Natural killer cell (primary cell): Measurements from ENCODE around the gene ABCD4. TPM values are rescaled to one million over a fixed set of nuclear protein-coding genes. Genes with fewer than 3 reads are reported as not detected.

ENCODE experiments used
- ATAC-seq, 3 donors: fragments of 150-1000 bp in 2 of 3; fragments of 200-7000 bp in 1 of 3; cut with Tn5 transposase; 1 replicate in 1 of 3; 2 replicates in 2 of 3; pipeline ENCODE4 v1.10.0; 2021; ENCODE audit warnings: mild to moderate bottlenecking in 2 of 3, moderate library complexity in 2 of 3
- DNase-seq, 2 donors: peaks; one replicate each; pipeline versions ENCODE4 v3.0.0 to v3.0.0-alpha.2; 2013 to 2021; ENCODE audit warnings: mixed read lengths in 1 of 2
- H3K27ac ChIP-seq: one replicate; pipeline ENCODE4 v1.5.1; 2013; ENCODE audit warnings: mild to moderate bottlenecking, low read length
- H3K27me3 ChIP-seq: one replicate; pipeline ENCODE4 v1.6.1; 2013; ENCODE audit warnings: low read length; ENCODE audit not compliant: control insufficient read depth, insufficient read depth
- H3K36me3 ChIP-seq: one replicate; pipeline ENCODE4 v1.6.1; 2013; ENCODE audit warnings: low read length; ENCODE audit not compliant: control insufficient read depth, insufficient read depth
- H3K4me1 ChIP-seq: one replicate; pipeline ENCODE4 v1.6.1; 2013; ENCODE audit warnings: low read length; ENCODE audit not compliant: control insufficient read depth, insufficient read depth
- H3K4me3 ChIP-seq: one replicate; pipeline ENCODE4 v1.5.1; 2013; ENCODE audit warnings: low read length
- H3K9me3 ChIP-seq: one replicate; pipeline ENCODE4 v1.6.1; 2013; ENCODE audit warnings: low read length; ENCODE audit not compliant: control insufficient read depth, insufficient read depth
- H3K27ac Mint-ChIP-seq, 2 donors: one replicate each; pipeline ENCODE4 v1.8.0; 2022; ENCODE audit warnings: mild to moderate bottlenecking in 2 of 2, mixed read lengths in 2 of 2, moderate library complexity in 1 of 2
- H3K27me3 Mint-ChIP-seq, 2 donors: one replicate each; pipeline ENCODE4 v1.8.0; 2022; ENCODE audit warnings: low read depth in 2 of 2, mixed read lengths in 2 of 2
- H3K36me3 Mint-ChIP-seq: one replicate; pipeline ENCODE4 v1.8.0; 2022; ENCODE audit warnings: mixed read lengths
- H3K4me1 Mint-ChIP-seq, 2 donors: one replicate each; pipeline ENCODE4 v1.8.0; 2022; ENCODE audit warnings: mixed read lengths in 2 of 2
- H3K4me3 Mint-ChIP-seq: one replicate; pipeline ENCODE4 v1.8.0; 2022; ENCODE audit warnings: mild to moderate bottlenecking, moderate library complexity, mixed read lengths
- H3K9me3 Mint-ChIP-seq, 2 donors: one replicate each; pipeline ENCODE4 v1.8.0; 2022; ENCODE audit warnings: mixed read lengths in 2 of 2
- WGBS: methylation state at CpG from one replicate; pipeline ENCODE4 v1.1.7; 2013; ENCODE audit warnings: missing lambda C conversion rate; ENCODE audit not compliant: insufficient coverage; 5-methylcytosine and 5-hydroxymethylcytosine counted together
- intact Hi-C: fragments of 100-400 bp; cut with micrococcal nuclease; formaldehyde crosslinking; loops from one replicate; pipeline ENCODE4 v1.14.2; 2022
- total RNA-seq, 4 donors: library from RNA; stranded (reverse); fragments of 120-200 nt in 1 of 4; gene quantifications; one replicate each; pipeline versions ENCODE4 v1.2.3 to v1.2.4, GENCODE V29; 2013 to 2022
- TF ChIP-seq, protein P1 (sequence below): fragments of 200-600 bp; IDR thresholded peaks from one replicate; pipeline ENCODE4 v1.8.0; 2022; ENCODE audit warnings: antibody characterized with exemption

The ABCD4 gene
- total RNA-seq, 3 donors from 2014 or later (not counting 1 experiment from before 2014, with no cell fraction given): 78.3 to 99.6 (median 92.8) TPM

- TF ChIP-seq, protein P1, sequence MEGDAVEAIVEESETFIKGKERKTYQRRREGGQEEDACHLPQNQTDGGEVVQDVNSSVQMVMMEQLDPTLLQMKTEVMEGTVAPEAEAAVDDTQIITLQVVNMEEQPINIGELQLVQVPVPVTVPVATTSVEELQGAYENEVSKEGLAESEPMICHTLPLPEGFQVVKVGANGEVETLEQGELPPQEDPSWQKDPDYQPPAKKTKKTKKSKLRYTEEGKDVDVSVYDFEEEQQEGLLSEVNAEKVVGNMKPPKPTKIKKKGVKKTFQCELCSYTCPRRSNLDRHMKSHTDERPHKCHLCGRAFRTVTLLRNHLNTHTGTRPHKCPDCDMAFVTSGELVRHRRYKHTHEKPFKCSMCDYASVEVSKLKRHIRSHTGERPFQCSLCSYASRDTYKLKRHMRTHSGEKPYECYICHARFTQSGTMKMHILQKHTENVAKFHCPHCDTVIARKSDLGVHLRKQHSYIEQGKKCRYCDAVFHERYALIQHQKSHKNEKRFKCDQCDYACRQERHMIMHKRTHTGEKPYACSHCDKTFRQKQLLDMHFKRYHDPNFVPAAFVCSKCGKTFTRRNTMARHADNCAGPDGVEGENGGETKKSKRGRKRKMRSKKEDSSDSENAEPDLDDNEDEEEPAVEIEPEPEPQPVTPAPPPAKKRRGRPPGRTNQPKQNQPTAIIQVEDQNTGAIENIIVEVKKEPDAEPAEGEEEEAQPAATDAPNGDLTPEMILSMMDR: no peak
- H3K4me1 ChIP-seq: no peaks in the 10 kb centered on the region
- Mint-ChIP-seq H3K4me1 (no peaks in the 10 kb centered on the region), H3K27ac (no peak overlapping the region), H3K9me3 (no peaks in the 10 kb centered on the region), H3K36me3 (no peaks in the 10 kb centered on the region), H3K27me3 (peaks cover 0 to 8% of the 10 kb centered on the region in 2 donors), H3K4me3 (no peak overlapping the region)
- DNase-seq (no peak), ATAC-seq (no peak)
- no peak overlapping the region for H3K4me3 ChIP-seq
- intact Hi-C loops: no loop called here
- WGBS: 81% methylated on average over 3 of the region's 5 CpGs
- H3K27ac ChIP-seq: no peak overlapping the region
- H3K27me3 ChIP-seq: no peaks in the 10 kb centered on the region
- H3K36me3 ChIP-seq: no peaks in the 10 kb centered on the region
- H3K9me3 ChIP-seq: no peaks in the 10 kb centered on the region
Measured at GRCh38 chr14:74313601-74314000, 10.9 kb upstream of the ABCD4 start.

GRCh38 chr14:74312161-74312560 lies 9.4 kb upstream of the ABCD4 start:
- Mint-ChIP-seq H3K9me3 (no peaks in the 10 kb centered on the region), H3K4me1 (no peaks in the 10 kb centered on the region), H3K36me3 (no peaks in the 10 kb centered on the region), H3K27ac (no peak overlapping the region), H3K27me3 (peaks cover 0 to 8% of the 10 kb centered on the region in 2 donors), H3K4me3 (no peak overlapping the region)
- WGBS: 76% methylated on average over 2 of the region's 2 CpGs
- ATAC-seq (no peak), DNase-seq (no peak)
- no peak overlapping the region for H3K27ac ChIP-seq
- intact Hi-C loops: no loop called here
- TF ChIP-seq, protein P1: no peak
- H3K27me3 ChIP-seq: no peaks in the 10 kb centered on the region
- H3K9me3 ChIP-seq: no peaks in the 10 kb centered on the region
- H3K36me3 ChIP-seq: no peaks in the 10 kb centered on the region
- no peak overlapping the region for H3K4me3 ChIP-seq
- H3K4me1 ChIP-seq: no peaks in the 10 kb centered on the region

- H3K4me3 ChIP-seq: no peak overlapping the region
- Mint-ChIP-seq H3K27me3 (peaks cover 0 to 4% of the 10 kb centered on the region in 2 donors), H3K9me3 (no peaks in the 10 kb centered on the region), H3K27ac (no peak overlapping the region), H3K36me3 (no peaks in the 10 kb centered on the region), H3K4me1 (no peaks in the 10 kb centered on the region), H3K4me3 (no peak overlapping the region)
- WGBS: 89% methylated on average over 6 of the region's 8 CpGs
- no peaks in the 10 kb centered on the region for H3K9me3 ChIP-seq
- H3K27me3 ChIP-seq: no peaks in the 10 kb centered on the region
- no peaks in the 10 kb centered on the region for H3K4me1 ChIP-seq
- no peak for DNase-seq
- TF ChIP-seq, protein P1: no peak
- H3K36me3 ChIP-seq: no peaks in the 10 kb centered on the region
- no peak for ATAC-seq
- H3K27ac ChIP-seq: no peak overlapping the region
- intact Hi-C loops: no loop called here
Measured at GRCh38 chr14:74309125-74310022, 6.6 kb upstream of the ABCD4 start.
